Tibial artery (tissue), 4 donors: Measurements from ENCODE around the gene RMRP.

Experiments used
- DNase-seq, 2 donors: peaks; one replicate each; pipeline ENCODE4 v3.0.0-alpha.2; 2019
- H3K27ac ChIP-seq, 2 donors: fragments of 200-600 bp; sonication (generic) in 1 of 2; 1 replicate in 1 of 2; 2 replicates in 1 of 2; pipeline ENCODE4 v1.5.1; 2018 to 2019; ENCODE audit warnings: mild to moderate bottlenecking in 1 of 2
- H3K27me3 ChIP-seq, 2 donors: fragments of 200-600 bp; sonication (generic) in 1 of 2; one replicate each; pipeline versions ENCODE4 v1.5.1 to v1.6.0; 2016 to 2019
- H3K36me3 ChIP-seq, 3 donors: fragments of 200-600 bp; sonication (generic) in 2 of 3; one replicate each; pipeline ENCODE4 v1.5.1; 2016 to 2019; ENCODE audit warnings: mild to moderate bottlenecking in 2 of 3
- H3K4me1 ChIP-seq, 4 donors: fragments of 200-600 bp; sonication (generic) in 2 of 4; 1 replicate in 3 of 4; 2 replicates in 1 of 4; pipeline ENCODE4 v1.5.1; 2016 to 2019
- H3K4me3 ChIP-seq, 2 donors: fragments of 200-600 bp; sonication (generic) in 1 of 2; 1 replicate in 1 of 2; 2 replicates in 1 of 2; pipeline ENCODE4 v1.5.1; 2018 to 2019; ENCODE audit warnings: mild to moderate bottlenecking in 2 of 2
- H3K9me3 ChIP-seq, 3 donors: fragments of 200-600 bp; sonication (generic) in 1 of 3; one replicate each; pipeline ENCODE4 v1.5.1; 2016 to 2019
- intact Hi-C: fragments of 100-400 bp; cut with DNase I; formaldehyde crosslinking; loops from one replicate; pipeline ENCODE4 v1.15.0; 2023; ENCODE audit warnings: low total_unique reads
- TF ChIP-seq, protein P1 (sequence below), 2 experiments: fragments of 200-600 bp in 1 of 2; fragments of 450-650 bp in 1 of 2; IDR thresholded peaks; one replicate each; pipeline ENCODE4 v1.5.1; 2017 to 2019; ENCODE audit warnings: antibody characterized with exemption in 2 of 2, mild to moderate bottlenecking in 1 of 2, moderate library complexity in 1 of 2

The RMRP gene

DNA sequence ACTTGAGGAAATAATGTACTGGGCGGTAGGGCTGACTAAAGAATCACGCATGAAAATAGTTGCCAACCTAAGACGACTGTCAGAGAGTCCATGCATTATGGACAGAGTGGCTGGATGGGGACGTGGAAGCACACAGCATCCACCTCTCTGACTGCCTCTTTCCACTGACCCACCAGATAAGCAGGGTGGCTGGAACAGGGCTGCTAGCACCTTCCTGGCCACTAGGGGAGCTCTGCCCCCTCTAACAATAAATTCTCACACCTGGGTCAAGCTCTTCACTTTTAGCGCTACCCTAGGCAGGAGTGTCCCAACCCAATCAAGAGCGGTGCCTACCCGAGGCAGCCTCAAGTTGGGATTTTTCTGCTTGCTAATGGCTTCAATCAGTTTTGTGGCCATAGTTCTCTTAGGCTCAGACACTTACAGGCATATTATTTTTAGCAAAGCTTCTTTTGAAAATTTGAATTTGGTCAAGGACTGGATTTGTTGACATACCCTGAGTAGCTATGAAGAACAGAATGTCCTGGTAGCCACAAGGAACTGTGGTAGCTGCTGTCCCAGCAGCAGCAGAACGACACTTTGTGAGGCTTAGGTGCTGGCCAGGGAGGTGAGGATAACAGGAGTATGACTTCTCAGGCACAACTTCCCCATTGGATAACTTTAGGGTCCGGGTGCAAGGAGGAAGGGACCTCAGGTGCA lies 38.8 kb upstream of the RMRP start:
- peak overlapping the region in 1 of 2 donors; percentile 7 for H3K4me3 ChIP-seq
- peaks cover 47 to 53% (median 50%) of the 10 kb centered on the region in 3 donors for H3K36me3 ChIP-seq
- H3K27me3 ChIP-seq = no peaks in the 10 kb centered on the region
- TF ChIP-seq, protein P1, sequence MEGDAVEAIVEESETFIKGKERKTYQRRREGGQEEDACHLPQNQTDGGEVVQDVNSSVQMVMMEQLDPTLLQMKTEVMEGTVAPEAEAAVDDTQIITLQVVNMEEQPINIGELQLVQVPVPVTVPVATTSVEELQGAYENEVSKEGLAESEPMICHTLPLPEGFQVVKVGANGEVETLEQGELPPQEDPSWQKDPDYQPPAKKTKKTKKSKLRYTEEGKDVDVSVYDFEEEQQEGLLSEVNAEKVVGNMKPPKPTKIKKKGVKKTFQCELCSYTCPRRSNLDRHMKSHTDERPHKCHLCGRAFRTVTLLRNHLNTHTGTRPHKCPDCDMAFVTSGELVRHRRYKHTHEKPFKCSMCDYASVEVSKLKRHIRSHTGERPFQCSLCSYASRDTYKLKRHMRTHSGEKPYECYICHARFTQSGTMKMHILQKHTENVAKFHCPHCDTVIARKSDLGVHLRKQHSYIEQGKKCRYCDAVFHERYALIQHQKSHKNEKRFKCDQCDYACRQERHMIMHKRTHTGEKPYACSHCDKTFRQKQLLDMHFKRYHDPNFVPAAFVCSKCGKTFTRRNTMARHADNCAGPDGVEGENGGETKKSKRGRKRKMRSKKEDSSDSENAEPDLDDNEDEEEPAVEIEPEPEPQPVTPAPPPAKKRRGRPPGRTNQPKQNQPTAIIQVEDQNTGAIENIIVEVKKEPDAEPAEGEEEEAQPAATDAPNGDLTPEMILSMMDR (IDR thresholded peaks at IDR 0.05) = peak; percentile 85 to 87
- H3K27ac ChIP-seq = peak overlapping the region; percentile 96 to 97
- peak; percentile 60 to 80 for DNase-seq
- peaks cover 0 to 74% (median 43%) of the 10 kb centered on the region in 4 donors for H3K4me1 ChIP-seq
- intact Hi-C loops = loop anchor here (5.0 kb wide), 1 partner anchor 34 kb away; no protein-coding TSS in a partner anchor
- H3K9me3 ChIP-seq = no peaks in the 10 kb centered on the region

DNA sequence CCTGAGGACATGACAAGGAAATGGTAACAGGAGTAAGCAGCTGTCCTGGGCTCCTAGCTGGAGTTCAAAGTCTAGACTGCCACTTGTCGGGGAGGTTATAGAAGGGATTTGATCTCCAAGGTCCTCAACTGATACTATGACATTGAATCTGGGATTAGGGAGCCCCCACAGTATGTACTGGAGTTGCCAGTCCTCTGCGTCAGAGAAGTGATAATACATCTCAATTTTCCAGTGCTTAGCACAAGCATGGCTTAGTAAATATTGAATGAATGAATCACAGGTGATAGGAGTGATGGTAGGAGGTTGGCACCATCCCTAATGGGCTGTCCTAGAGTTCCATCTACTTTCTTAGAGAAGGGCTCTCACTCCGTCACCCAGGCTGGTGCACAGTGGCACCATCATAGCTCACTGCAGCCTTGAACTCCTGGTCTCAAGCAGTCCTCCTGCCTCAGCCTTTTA lies 38.2 kb upstream of the RMRP start:
- DNase-seq = no peak
- no peak overlapping the region for H3K4me3 ChIP-seq
- intact Hi-C loops = loop anchor here (5.0 kb wide), 1 partner anchor 34 kb away; no protein-coding TSS in a partner anchor
- H3K27ac ChIP-seq = peak overlapping the region; percentile 96 to 97
- TF ChIP-seq, protein P1 (IDR thresholded peaks at IDR 0.05) = no peak
- H3K4me1 ChIP-seq = peaks cover 0 to 79% (median 44%) of the 10 kb centered on the region in 4 donors
- H3K27me3 ChIP-seq = no peaks in the 10 kb centered on the region
- H3K9me3 ChIP-seq = no peaks in the 10 kb centered on the region
- peaks cover 40 to 46% (median 43%) of the 10 kb centered on the region in 3 donors for H3K36me3 ChIP-seq

DNA sequence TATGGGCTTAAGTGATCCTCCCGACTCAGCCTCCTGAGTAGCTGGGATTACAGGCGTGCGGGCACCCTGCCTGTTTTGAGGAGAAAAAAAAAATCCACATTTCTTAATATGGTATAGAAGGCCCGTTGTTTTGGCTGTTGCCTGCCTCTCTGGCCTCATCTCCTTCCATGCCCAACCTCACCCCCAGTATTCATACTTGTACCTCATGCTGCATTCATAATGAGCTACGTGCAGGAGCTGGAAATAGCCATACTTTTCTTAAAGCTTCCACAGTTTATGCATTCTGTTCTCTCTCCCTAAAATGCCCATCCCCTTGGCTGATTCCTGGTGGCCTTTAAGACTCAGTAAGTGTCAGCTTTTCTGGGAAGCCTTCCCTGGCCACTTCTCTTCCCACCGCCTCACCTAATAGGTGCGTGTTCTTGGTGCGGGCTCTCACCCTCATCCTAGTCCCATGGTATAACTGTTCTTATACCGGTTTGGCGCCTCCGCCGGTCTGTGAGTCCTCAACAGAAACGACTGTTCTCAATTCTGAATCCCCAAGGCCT lies 34.0 kb upstream of the RMRP start:
- intact Hi-C loops = loop anchor here (5.0 kb wide), 1 partner anchor 35 kb away; no protein-coding TSS in a partner anchor
- TF ChIP-seq, protein P1 (IDR thresholded peaks at IDR 0.05) = no peak
- peaks cover 20 to 33% (median 27%) of the 10 kb centered on the region in 3 donors for H3K36me3 ChIP-seq

DNA sequence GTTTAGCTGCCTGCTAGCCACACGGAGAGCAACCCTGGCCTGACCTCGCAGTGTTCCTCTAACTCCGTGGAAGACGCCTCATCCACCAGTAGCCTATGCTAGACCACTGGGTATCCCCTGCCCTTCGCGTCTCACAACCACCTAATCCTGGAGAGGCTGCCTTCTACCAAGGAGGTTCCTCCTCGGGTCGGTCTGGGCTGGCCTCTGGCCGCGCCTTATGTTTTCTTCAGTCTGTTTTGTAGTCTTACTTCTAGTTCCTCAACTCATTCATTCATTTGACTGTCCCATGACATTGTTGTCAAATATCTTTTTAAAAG lies 33.5 kb upstream of the RMRP start:
- H3K4me3 ChIP-seq = peak overlapping the region; percentile 93 to 94
- TF ChIP-seq, protein P1 (IDR thresholded peaks at IDR 0.05) = no peak
- H3K9me3 ChIP-seq = no peaks in the 10 kb centered on the region
- no peaks in the 10 kb centered on the region for H3K27me3 ChIP-seq
- peak overlapping the region; percentile 96 to 97 for H3K27ac ChIP-seq
- H3K36me3 ChIP-seq = peaks cover 25 to 38% (median 31%) of the 10 kb centered on the region in 3 donors
- H3K4me1 ChIP-seq = peaks cover 0 to 52% (median 21%) of the 10 kb centered on the region in 4 donors
- intact Hi-C loops = loop anchor here (5.0 kb wide), 1 partner anchor 36 kb away; no protein-coding TSS in a partner anchor
- no peak for DNase-seq

More for the DNA sequence above, 34.0 kb upstream of the RMRP start:
- Histone ChIP-seq H3K9me3 (no peaks in the 10 kb centered on the region), H3K27ac (peak overlapping the region; percentile 96 to 97), H3K27me3 (no peaks in the 10 kb centered on the region), H3K4me3 (peak overlapping the region; percentile 93 to 94), H3K4me1 (peaks cover 0 to 57% (median 27%) of the 10 kb centered on the region in 4 donors)
- DNase-seq = peak; percentile 55 to 87

DNA sequence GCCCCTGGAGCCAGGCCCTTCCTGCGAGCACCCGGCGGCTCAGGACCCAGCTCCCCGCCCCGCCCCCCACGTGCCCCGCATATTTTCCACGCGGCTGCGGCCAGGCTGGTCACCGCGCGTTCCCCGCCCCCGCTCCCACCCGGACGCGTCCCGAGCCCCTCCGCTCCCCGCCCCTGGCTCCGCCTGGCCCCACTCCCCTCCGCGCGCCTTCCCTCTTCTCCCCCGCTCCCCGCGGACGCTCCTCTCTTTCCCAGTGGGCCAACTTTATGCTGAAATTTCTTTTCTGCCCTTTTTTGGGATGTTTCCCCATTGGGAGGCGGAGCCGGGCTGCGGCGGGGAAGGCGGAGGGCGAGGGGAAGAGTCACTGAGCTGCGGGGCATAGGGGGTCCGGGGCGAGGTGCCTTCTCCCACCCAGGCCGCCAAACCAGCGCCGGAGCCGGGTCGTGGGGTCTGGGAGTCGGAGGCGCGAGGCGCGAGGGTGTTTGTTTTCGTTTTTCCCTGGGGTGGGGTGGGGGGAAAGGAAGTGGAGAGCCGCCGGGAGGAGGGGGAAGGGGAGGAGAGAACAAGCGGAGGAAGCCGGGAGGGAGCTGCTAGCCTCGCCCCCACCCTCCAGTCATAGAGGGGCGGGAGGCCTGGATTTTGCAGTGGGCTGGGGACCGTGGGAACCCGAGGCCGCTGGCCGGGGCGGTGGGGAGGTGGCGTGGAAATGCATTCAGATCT lies 33.0 kb upstream of the RMRP start:
- Histone ChIP-seq H3K4me3 (peak overlapping the region; percentile 93 to 94), H3K27me3 (no peaks in the 10 kb centered on the region), H3K9me3 (no peaks in the 10 kb centered on the region), H3K4me1 (peaks cover 0 to 52% (median 16%) of the 10 kb centered on the region in 4 donors), H3K27ac (peak overlapping the region; percentile 96 to 97), H3K36me3 (peaks cover 30 to 38% (median 36%) of the 10 kb centered on the region in 3 donors)
- TF ChIP-seq, protein P1 (IDR thresholded peaks at IDR 0.05) = no peak
- intact Hi-C loops = loop anchor here (5.0 kb wide), 1 partner anchor 37 kb away; no protein-coding TSS in a partner anchor
- peak; percentile 80 to 96 for DNase-seq
